GM21515 (cell line): ENCODE data around the gene RUNDC3A.

Source experiments
- ATAC-seq: cut with Tn5 transposase; IDR thresholded peaks from one replicate; pipeline ENCODE4 v1.9.1; 2021; ENCODE audit not compliant: unreplicated experiment

RUNDC3A gene

DNA sequence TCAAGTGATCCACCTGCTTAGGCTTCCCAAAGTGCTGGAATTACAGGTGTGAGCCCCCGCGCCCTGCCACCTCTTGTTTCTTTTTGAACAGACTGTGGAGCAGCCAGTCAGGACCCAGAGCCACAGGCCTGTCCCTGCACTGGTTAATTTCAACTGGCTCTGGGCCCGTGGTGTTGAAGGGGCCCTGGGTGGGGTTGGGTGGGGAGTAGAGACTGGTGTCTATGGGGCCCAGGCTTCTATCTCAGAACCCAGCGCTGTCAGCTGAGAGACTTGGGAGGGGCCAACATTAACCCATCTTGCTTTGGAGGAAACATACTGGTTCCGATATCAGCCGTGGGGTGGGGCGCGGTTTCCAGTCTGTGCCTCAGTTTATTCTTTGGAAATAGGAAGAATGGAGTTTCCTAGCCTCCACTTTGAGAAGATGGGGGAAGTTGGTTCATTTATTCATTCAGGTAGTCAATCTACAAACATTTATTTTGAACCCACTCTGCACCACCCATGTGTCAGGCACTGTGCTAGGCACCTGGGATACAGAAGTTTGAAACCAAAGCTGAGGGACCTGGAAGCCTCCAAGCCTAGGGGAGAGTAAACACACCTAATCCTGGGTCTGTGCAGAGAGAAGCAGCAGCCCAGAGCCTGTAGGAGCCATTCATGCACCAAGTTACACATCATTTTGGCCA is 24.9 kb upstream of the RUNDC3A start:
- ATAC-seq = no peak

- no peak for ATAC-seq
Measured at GRCh38 chr17:44284024-44284400, 24.4 kb upstream of the RUNDC3A start.

- ATAC-seq = no peak
Measured at GRCh38 chr17:44287651-44288050, 20.8 kb upstream of the RUNDC3A start.

GRCh38 chr17:44293509-44294226 is 14.7 kb upstream of the RUNDC3A start:
- no peak for ATAC-seq

DNA sequence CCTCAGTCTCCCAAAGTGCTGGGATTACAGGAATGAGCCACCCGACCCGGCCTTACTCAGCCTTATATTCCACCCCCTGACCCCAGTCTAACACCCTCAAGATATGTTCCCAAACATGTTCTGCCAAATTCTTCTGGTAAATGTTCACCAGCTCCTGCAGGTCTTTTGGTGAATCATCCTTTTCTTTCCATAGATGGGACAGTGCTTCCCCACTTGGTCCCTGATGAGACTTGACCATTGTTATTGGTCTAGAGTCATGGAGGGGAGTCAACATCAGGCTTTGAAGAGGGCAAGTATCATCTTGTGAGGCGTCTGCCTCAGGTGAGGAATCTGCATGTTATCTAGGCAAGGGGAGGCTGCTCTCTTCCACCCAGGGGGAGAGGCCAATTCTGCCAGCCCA is 10.4 kb upstream of the RUNDC3A start:
- no peak for ATAC-seq

GRCh38 chr17:44304651-44305050 is 3.8 kb upstream of the RUNDC3A start:
- no peak for ATAC-seq

DNA sequence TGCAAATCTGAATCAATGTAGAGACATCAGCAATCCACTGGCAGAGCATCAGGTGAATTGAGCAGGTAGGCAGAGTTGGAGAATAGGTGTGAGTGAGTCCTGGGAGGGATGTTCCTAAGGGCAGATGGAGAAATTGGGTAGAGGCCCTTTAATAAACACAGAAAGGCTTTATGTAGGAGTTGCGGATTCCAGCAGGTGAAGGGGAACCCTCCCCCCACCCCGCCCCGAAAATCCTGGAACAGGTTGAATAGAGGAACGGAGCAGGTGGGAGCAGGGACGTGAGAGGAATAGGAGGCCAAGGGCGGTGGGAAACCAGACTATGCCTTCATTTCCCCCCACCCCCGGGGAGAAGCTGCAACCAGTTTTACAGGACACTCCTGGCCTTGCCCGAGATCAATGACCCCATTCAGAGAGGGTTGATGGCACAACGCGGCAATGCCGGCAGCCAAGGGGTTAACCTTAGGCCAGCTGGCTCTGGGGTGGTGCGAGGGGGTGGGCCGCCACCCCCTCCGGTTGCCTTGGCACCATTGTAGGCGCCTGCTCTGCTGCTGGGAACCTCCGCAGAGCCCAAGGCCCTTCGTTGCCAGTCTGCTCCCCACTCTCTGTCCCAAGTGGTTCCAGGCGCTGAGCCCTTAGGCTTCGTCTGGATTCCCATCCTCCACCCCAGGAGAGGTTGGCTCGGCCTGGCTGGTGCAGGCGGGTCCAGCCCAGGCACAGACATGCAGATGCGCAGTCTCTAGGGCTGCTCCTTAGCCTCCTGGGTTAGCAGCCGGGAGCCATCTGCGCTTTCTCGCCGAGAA is 814 bp upstream of the RUNDC3A start:
- no peak for ATAC-seq

DNA sequence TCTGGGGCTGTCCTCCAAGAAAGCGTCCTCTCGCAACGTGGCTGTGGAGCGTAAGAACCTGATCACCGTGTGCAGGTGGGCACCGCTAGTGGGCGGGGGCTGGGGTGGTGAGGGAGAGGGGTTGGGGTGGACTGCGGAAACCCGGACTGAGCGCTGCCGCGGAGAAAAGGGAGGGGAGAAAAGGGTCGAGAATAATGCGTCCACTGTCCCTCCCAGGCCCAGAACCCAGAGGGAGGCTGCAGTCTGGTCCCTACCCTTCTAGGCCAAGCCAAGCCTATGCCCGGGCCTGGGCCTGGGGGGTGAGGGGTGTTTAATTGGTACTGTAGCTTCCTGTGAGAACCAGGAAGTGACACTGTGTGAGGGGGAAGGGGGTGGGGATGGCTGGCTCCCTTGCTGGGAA is 464 bp downstream of the RUNDC3A start:
- ATAC-seq = no peak

DNA sequence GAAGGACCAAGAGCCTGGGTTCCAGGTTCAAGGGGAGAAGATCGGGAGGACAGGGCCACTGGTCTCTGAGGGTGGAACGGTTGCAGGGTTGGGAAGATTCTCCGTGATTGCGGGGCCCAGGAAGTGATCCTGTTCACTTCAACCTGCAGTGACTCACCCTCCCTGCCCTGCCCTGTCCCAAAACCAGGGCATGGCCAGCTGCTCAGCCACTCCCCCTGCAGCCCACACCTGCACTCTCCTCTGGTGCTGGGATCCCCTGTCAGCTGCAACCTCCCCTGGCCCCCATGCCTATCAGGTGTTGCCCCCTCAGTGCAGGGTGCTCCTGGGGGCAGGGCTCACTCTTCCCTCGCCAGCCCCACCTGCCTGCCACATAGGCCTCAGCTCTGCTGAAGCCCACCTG is 1.1 kb downstream of the RUNDC3A start:
- no peak for ATAC-seq

DNA sequence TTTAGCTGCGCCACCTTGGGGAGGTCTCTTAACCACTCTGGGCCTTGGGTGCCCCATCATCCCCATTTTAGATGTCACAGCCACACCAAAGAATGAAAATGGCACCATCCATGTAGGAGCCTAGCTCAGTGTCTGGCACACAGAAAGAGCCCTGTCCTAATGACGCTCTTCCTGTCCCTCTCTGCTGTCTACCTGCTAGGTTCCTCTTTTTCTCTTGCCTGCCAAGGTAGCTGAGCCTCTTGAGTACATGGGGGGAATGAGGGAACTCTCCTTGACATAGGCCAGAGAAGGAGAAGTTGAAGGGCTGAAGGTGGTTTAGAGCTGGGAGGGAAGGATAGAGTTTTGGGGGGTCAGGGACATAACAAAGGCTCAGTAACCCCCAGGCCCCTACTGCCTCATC is 1.8 kb downstream of the RUNDC3A start:
- ATAC-seq = no peak

DNA sequence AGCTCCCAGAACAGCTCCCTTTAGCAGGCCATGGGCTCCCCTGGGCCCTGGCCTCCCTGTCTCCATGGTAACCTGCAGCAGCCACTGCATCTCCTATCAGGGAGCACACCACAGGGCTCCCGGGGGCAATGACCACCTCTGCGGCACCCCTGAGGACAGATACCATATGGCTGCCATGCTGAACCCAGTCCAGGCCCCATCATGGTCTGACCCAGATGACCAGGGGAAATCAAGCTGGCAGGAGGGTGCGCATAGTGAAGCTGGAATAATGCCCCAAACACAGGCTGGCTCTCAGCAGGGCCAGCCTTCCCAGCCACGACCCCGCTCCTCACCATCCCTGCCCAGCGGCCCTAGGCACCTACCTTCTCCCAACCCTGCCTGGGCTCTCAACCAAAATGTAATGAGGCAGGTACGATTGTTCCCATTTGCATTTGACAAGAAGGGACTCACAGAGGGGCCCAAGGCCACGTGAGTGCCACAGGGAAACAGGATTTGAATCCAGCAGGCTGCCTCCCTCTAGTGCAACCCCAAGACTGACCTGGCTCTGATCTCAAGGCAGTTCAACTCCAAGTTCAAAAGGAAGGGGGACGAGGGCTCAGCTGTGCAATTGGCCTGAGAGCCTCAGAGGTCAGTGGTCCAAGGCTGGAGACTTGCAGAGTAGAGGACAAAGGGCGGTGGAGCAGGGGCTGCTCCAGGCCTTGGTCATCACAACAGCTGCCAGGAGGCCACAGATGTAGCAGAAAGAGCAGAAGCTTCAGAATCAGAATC is 2.4 kb downstream of the RUNDC3A start:
- no peak for ATAC-seq

- no peak for ATAC-seq
Measured at GRCh38 chr17:44311562-44312181, 3.3 kb downstream of the RUNDC3A start.

DNA sequence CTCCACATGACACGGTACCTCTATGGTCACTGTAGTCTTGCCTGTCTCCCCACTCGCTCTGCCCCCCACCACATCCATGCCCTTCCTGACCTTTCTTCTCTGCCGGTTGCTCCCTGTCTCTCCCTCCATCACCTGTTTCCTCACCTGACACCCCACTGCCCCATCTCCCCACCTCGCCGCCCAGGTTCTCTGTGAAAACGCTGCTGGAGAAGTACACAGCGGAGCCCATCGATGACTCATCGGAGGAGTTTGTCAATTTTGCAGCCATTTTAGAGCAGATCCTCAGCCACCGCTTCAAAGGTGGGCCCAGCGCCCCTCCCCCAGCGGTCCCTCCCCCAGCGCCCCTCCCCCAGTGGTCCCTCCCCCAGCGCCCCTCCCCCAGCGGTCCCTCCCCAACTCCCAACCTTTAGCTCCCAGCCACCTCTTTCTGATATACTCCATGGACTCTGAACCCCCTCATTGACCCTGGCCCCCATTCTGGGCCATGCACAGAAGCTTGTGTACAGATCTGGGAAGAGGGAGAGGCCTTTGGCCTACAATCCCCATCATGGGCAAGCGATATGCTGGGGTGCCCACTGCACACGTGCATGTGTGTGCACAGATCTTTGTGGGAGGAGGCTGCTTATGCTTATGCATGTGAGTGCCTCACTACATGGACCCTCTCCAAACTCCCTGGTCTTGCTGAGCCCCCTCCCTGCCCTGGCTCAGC is 4.1 kb downstream of the RUNDC3A start:
- ATAC-seq = no peak

- ATAC-seq = no peak
Measured at GRCh38 chr17:44314031-44314430, 5.6 kb downstream of the RUNDC3A start.

DNA sequence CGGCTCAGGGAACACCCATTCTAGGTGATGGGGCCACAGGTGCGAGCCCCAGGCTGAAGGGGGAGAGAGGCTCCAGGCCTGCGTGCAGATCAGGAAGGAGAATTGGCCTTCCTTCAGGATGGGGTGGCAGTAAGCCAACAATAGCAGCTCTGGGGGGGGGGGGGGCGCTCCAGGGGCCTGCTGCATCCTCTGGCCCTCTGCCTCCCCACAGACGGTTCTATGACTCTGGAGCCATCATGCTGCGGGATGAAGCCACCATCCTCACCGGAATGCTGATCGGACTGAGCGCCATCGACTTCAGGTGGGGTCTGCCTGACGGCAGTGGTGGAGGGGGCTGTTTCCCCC is 6.1 kb downstream of the RUNDC3A start:
- ATAC-seq = no peak

GRCh38 chr17:44314869-44315661 is 6.7 kb downstream of the RUNDC3A start:
- no peak for ATAC-seq

- no peak for ATAC-seq
Measured at GRCh38 chr17:44315760-44316731, 7.6 kb downstream of the RUNDC3A start.

DNA sequence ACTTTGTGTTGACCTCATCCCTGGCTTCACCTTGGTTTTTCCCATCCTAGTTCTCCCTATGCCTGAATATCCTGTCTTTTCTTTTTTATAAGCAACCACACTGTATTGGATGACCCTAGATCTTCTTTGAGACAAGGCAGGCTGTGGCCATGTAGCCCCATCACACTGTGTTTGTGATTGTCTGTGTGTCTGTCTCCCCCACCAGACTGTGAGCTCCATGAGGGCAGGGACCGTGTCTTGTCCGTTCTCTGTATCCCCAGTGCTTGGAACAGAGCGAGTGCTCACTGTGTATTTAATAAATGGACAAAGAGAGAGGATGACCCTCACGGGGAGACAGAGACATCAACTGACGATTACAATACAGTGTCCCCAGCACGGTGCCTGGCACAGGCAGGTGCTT is 9.1 kb downstream of the RUNDC3A start:
- ATAC-seq = no peak
